H1 (cell line): Measurements from ENCODE around the gene C16orf54. TPM values are rescaled to one million over a fixed set of nuclear protein-coding genes. Genes with fewer than 3 reads are reported as not detected.
"Not testable (repeated sequence)": the region's sequence is repeated elsewhere in the genome, so short reads cannot be mapped to it uniquely, and the experiment has no call there.

Experiments
- CTCF ChIA-PET: fragments of 300-600 bp; sonication (Branson Sonifier 250); formaldehyde crosslinking; loops from one replicate; lab custom pipeline; 2021; ENCODE audit not compliant: partially characterized antibody; lab: Charles Lee
- POLR2A ChIA-PET: fragments of 300-600 bp; sonication (Branson Sonifier 250); formaldehyde crosslinking; loops from one replicate; lab custom pipeline; 2021; ENCODE audit warnings: inconsistent platforms; ENCODE audit not compliant: partially characterized antibody; lab: Charles Lee
- DNase-seq, 2 experiments: peaks; one replicate each; pipeline versions ENCODE4 v3.0.0 to v3.0.0-alpha.2; 2010 to 2022; ENCODE audit warnings: low spot score in 2 of 2, low read depth in 1 of 2, mixed read lengths in 1 of 2
- FAIRE-seq: peaks from 2 replicates; lab custom pipeline; 2011; peaks lifted over from hg19 to GRCh38; lab: Jason Lieb, UNC
- H2AFZ ChIP-seq: 2 replicates; pipeline ENCODE4 v1.8.1; 2012; ENCODE audit warnings: low read length, inconsistent platforms
- H2AK5ac ChIP-seq: 2 replicates; pipeline ENCODE4 v1.6.1; 2013; ENCODE audit warnings: low read depth, low read length
- H2BK120ac ChIP-seq: replicated peaks from 2 replicates; pipeline ENCODE3; 2013; ENCODE audit warnings: low read depth, low read length, inconsistent platforms
- H2BK12ac ChIP-seq: 2 replicates; pipeline ENCODE4 v1.6.1; 2013; ENCODE audit warnings: low read depth, low read length
- H2BK15ac ChIP-seq: 2 replicates; pipeline ENCODE4 v1.6.1; 2013; ENCODE audit warnings: low read length
- H2BK20ac ChIP-seq: 2 replicates; pipeline ENCODE4 v1.6.1; 2013; ENCODE audit warnings: low read length
- H2BK5ac ChIP-seq: 2 replicates; pipeline ENCODE4 v1.6.1; 2013; ENCODE audit warnings: low read depth, low read length
- H3K14ac ChIP-seq: 2 replicates; pipeline ENCODE4 v1.6.1; 2013; ENCODE audit warnings: inconsistent platforms; ENCODE audit not compliant: insufficient read length
- H3K18ac ChIP-seq: 2 replicates; pipeline ENCODE4 v1.6.1; 2013; ENCODE audit warnings: low read length; ENCODE audit errors: extremely low read depth
- H3K23ac ChIP-seq: 2 replicates; pipeline ENCODE4 v1.6.1; 2013; ENCODE audit warnings: inconsistent platforms; ENCODE audit not compliant: insufficient read length
- H3K23me2 ChIP-seq: 2 replicates; pipeline ENCODE4 v1.6.1; 2013; ENCODE audit warnings: low read depth, low read length
- H3K27ac ChIP-seq: 2 replicates; pipeline ENCODE4 v1.6.1; 2011; ENCODE audit warnings: low read depth, low read length, inconsistent platforms
- H3K27me3 ChIP-seq, 4 experiments: replicated peaks in 1 of 4; 1 replicate in 1 of 4; 2 replicates in 3 of 4; pipeline versions ENCODE4 v1.6.1 to v1.8.1; 2011 to 2013; ENCODE audit warnings: low read length in 3 of 4, mild to moderate bottlenecking in 3 of 4, inconsistent platforms in 2 of 4, mixed read lengths in 2 of 4, moderate library complexity in 1 of 4; ENCODE audit not compliant: control insufficient read depth in 3 of 4, insufficient read depth in 3 of 4; ENCODE audit errors: extremely low read depth in 1 of 4
- H3K36me3 ChIP-seq, 4 experiments: 2 replicates each; pipeline versions ENCODE4 v1.6.1 to v1.8.1; 2011 to 2013; ENCODE audit warnings: mild to moderate bottlenecking in 4 of 4, low read length in 3 of 4, moderate library complexity in 2 of 4, control low read depth in 1 of 4, inconsistent platforms in 1 of 4; ENCODE audit not compliant: insufficient read depth in 4 of 4, control insufficient read depth in 2 of 4
- H3K4ac ChIP-seq: replicated peaks from 2 replicates; pipeline ENCODE3; 2013; ENCODE audit warnings: low read length, low read depth, mixed read lengths, inconsistent platforms; ENCODE audit not compliant: insufficient read length
- H3K4me1 ChIP-seq, 4 experiments: replicated peaks in 1 of 4; 1 replicate in 1 of 4; 2 replicates in 3 of 4; pipeline versions ENCODE4 v1.6.1 to v1.8.1; 2011 to 2013; ENCODE audit warnings: low read length in 3 of 4, inconsistent platforms in 2 of 4, mixed read lengths in 1 of 4; ENCODE audit not compliant: insufficient read depth in 4 of 4, control insufficient read depth in 3 of 4
- H3K4me2 ChIP-seq, 2 experiments: 2 replicates each; pipeline versions ENCODE4 v1.6.1 to v1.8.1; 2011 to 2013; ENCODE audit warnings: low read depth in 2 of 2, low read length in 2 of 2, control low read depth in 1 of 2, inconsistent platforms in 1 of 2, mild to moderate bottlenecking in 1 of 2; ENCODE audit not compliant: insufficient read depth in 1 of 2
- H3K4me3 ChIP-seq, 4 experiments: fragments of 200-600, 300-600 bp in 1 of 4; sonication (generic), shearing (Covaris generic), sonication (Bioruptor Twin) in 1 of 4; 2 replicates each; pipeline versions ENCODE4 v1.5.1 to v1.8.1; 2011 to 2016; ENCODE audit warnings: low read length in 4 of 4, low read depth in 3 of 4, control low read depth in 2 of 4, inconsistent platforms in 2 of 4, mild to moderate bottlenecking in 2 of 4, mixed read lengths in 1 of 4, moderate library complexity in 1 of 4; ENCODE audit not compliant: insufficient read depth in 2 of 4; ENCODE audit errors: extremely low read depth in 1 of 4
- H3K56ac ChIP-seq: replicated peaks from 2 replicates; pipeline ENCODE3; 2013; ENCODE audit warnings: low read depth, mild to moderate bottlenecking, mixed read lengths, low read length, inconsistent platforms; ENCODE audit not compliant: insufficient read length
- H3K79me1 ChIP-seq: 2 replicates; pipeline ENCODE4 v1.6.1; 2013; ENCODE audit warnings: low read depth, low read length, control low read depth
- H3K79me2 ChIP-seq, 2 experiments: 2 replicates each; pipeline versions ENCODE4 v1.6.1 to v1.8.1; 2012 to 2013; ENCODE audit warnings: low read length in 2 of 2, mild to moderate bottlenecking in 2 of 2, inconsistent platforms in 1 of 2; ENCODE audit not compliant: insufficient read depth in 2 of 2, control insufficient read depth in 1 of 2
- H3K9ac ChIP-seq, 4 experiments: replicated peaks in 1 of 4; 1 replicate in 1 of 4; 2 replicates in 3 of 4; pipeline versions ENCODE4 v1.6.1 to v1.8.1; 2011 to 2013; ENCODE audit warnings: low read depth in 3 of 4, low read length in 3 of 4, control low read depth in 2 of 4, mild to moderate bottlenecking in 2 of 4, moderate library complexity in 2 of 4, inconsistent platforms in 1 of 4; ENCODE audit errors: extremely low read depth in 1 of 4
- H3K9me3 ChIP-seq, 2 experiments: 2 replicates each; pipeline versions ENCODE4 v1.6.1 to v1.8.1; 2012 to 2013; ENCODE audit warnings: mild to moderate bottlenecking in 2 of 2, moderate library complexity in 2 of 2, control low read depth in 1 of 2, inconsistent platforms in 1 of 2, low read depth in 1 of 2, low read length in 1 of 2, mixed read lengths in 1 of 2; ENCODE audit not compliant: insufficient read depth in 2 of 2
- H4K20me1 ChIP-seq, 2 experiments: replicated peaks in 1 of 2; 2 replicates each; pipeline versions ENCODE3 to v1.8.1; 2011 to 2013; ENCODE audit warnings: inconsistent platforms in 2 of 2, low read length in 2 of 2, mild to moderate bottlenecking in 1 of 2; ENCODE audit not compliant: insufficient read depth in 2 of 2, control insufficient read depth in 1 of 2
- H4K5ac ChIP-seq: 2 replicates; pipeline ENCODE4 v1.6.1; 2013; ENCODE audit warnings: low read length, low read depth, mixed read lengths, inconsistent platforms; ENCODE audit not compliant: insufficient read length
- H4K8ac ChIP-seq: 2 replicates; pipeline ENCODE4 v1.8.0; 2013; ENCODE audit warnings: mild to moderate bottlenecking, moderate library complexity, low read length, inconsistent platforms; ENCODE audit not compliant: insufficient read depth; ENCODE audit errors: extremely low read depth
- H4K91ac ChIP-seq: replicated peaks from 2 replicates; pipeline ENCODE3; 2013; ENCODE audit warnings: low read length, mixed read lengths, inconsistent platforms; ENCODE audit not compliant: insufficient read length
- BRCA1 ChIP-seq: IDR thresholded peaks from 2 replicates; pipeline ENCODE4 v1.6.1; 2012; ENCODE audit warnings: low read depth, low read length, improper control_type of control experiment
- CEBPB ChIP-seq: IDR thresholded peaks from 2 replicates; pipeline ENCODE4 v1.6.1; 2012; ENCODE audit warnings: low read depth, low read length
- EZH2 ChIP-seq: fragments of 200-600 bp; sonication (generic); IDR thresholded peaks from 2 replicates; pipeline ENCODE4 v1.7.1; 2012; ENCODE audit warnings: low read depth, mild to moderate bottlenecking, moderate library complexity, low read length, inconsistent platforms; ENCODE audit not compliant: severe bottlenecking
- SP1 ChIP-seq: IDR thresholded peaks from 2 replicates; pipeline ENCODE4 v1.6.1; 2011; ENCODE audit warnings: low read depth, low read length
- WGBS, 2 experiments: shearing (Covaris generic) in 1 of 2; methylation state at CpG; one replicate each; pipeline versions ENCODE4 v1.1.6 to v1.1.7; 2013 to 2015; ENCODE audit warnings: low lambda C conversion rate in 2 of 2, mixed read lengths in 2 of 2, inconsistent platforms in 1 of 2, low coverage in 1 of 2, missing lambda C conversion rate in 1 of 2; ENCODE audit not compliant: insufficient replicate concordance in 2 of 2, insufficient coverage in 1 of 2, insufficient read length in 1 of 2; ENCODE audit errors: extremely low coverage in 1 of 2, missing lambda C conversion rate in 1 of 2; 5-methylcytosine and 5-hydroxymethylcytosine counted together
- polyA plus RNA-seq, 7 experiments: library from polyadenylated mRNA; depleted of rRNA in 3 of 7; stranded (reverse) in 5 of 7; unstranded in 2 of 7; fragments of >200 nt in 5 of 7; fragments of 200-250 nt in 2 of 7; gene quantifications; 1 replicate in 5 of 7; 2 replicates in 1 of 7; 4 replicates in 1 of 7; pipeline versions ENCODE4 v1.2.1 to v1.2.3, GENCODE V29; 2011 to 2013; ENCODE audit warnings: missing spikeins in 2 of 7, mixed read lengths in 2 of 7
- total RNA-seq: library from RNA; stranded (reverse); fragmentation: NEBNext Ultra II Directional; extraction: Animal tissue kit (Norgen Biotek cat#: 25700); gene quantifications from 2 replicates; pipeline ENCODE4 v1.2.1, GENCODE V29; 2021
- TF ChIP-seq, protein P1 (sequence below), 3 experiments: IDR thresholded peaks; 1 replicate in 2 of 3; 2 replicates in 1 of 3; pipeline versions ENCODE4 v1.5.1 to v1.6.1; 2011; ENCODE audit warnings: low read length in 3 of 3, mild to moderate bottlenecking in 3 of 3, inconsistent platforms in 2 of 3, low read depth in 1 of 3, moderate library complexity in 1 of 3; ENCODE audit not compliant: insufficient read depth in 1 of 3; ENCODE audit errors: control extremely low read depth in 1 of 3

C16orf54 gene
- total and polyA plus RNA-seq, 2 of the 8 experiments (the other 6 are each of a cell fraction or from before 2014, with no cell fraction given): not detected

DNA sequence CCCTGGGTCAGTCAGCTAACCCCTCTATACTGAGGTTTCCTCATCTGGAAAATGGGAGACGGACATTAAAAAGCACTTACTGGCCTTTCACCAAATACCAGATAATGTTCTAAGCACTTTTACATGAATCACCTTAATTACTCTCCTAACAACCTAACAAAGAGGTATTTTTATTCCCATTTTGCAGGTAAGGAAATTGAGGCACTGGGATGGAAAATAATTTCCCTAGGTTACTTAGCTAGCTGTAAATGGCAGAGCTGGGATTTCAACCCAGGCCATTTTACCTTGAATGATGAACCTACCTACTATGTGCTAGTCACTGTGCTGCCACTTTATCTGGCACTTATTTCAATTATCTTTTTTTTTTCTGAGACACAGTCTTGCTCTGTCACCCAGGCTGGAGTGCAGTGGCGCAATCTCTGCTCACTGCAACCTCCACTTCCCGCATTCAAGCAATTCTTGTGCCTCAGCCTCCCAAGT, 48.5 kb upstream of the C16orf54 start (continued):
- TF ChIP-seq, protein P1, sequence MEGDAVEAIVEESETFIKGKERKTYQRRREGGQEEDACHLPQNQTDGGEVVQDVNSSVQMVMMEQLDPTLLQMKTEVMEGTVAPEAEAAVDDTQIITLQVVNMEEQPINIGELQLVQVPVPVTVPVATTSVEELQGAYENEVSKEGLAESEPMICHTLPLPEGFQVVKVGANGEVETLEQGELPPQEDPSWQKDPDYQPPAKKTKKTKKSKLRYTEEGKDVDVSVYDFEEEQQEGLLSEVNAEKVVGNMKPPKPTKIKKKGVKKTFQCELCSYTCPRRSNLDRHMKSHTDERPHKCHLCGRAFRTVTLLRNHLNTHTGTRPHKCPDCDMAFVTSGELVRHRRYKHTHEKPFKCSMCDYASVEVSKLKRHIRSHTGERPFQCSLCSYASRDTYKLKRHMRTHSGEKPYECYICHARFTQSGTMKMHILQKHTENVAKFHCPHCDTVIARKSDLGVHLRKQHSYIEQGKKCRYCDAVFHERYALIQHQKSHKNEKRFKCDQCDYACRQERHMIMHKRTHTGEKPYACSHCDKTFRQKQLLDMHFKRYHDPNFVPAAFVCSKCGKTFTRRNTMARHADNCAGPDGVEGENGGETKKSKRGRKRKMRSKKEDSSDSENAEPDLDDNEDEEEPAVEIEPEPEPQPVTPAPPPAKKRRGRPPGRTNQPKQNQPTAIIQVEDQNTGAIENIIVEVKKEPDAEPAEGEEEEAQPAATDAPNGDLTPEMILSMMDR (IDR thresholded peaks at IDR 0.05; ENCODE audit: control extremely low read depth in 1 of 3, insufficient read depth in 1 of 3, low read depth in 1 of 3, low read length in 3 of 3): no peak
- TF ChIP-seq SP1 (no peak), CEBPB (no peak), BRCA1 (no peak), EZH2 (no peak)

DNA sequence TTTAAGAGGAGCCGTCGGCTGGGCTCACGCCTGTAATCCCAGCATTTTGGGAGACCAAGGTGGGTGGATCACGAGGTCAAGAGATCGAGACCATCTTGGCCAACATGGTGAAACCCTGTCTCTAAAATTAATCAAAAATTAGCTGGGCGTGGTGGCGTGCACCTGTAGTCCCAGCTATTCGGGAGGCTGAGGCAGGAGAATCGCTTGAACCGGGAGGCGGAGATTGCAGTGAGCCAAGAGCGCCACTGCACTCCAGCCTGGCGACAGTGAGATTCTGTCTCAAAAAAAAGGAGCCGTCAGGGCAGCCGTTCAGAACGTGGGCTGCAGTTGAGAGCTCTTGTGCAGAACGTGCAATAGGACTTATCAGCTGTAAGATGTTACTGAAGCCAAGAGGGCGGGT, 47.4 kb upstream of the C16orf54 start:
- not testable (repeated sequence) for H3K4me2 ChIP-seq, H2BK12ac ChIP-seq, H3K4me3 ChIP-seq, H3K14ac ChIP-seq, H4K5ac ChIP-seq, H2AFZ ChIP-seq, H3K56ac ChIP-seq, H2BK120ac ChIP-seq, H4K8ac ChIP-seq, H2BK20ac ChIP-seq, H3K18ac ChIP-seq, FAIRE-seq, H3K9ac ChIP-seq, H3K27ac ChIP-seq, DNase-seq, H3K4ac ChIP-seq, H2BK15ac ChIP-seq, H2BK5ac ChIP-seq, H4K91ac ChIP-seq, H3K9me3 ChIP-seq, H3K27me3 ChIP-seq, H2AK5ac ChIP-seq, H3K23ac ChIP-seq
- ChIA-PET CTCF (interaction anchor here (1.2 to 1.5 kb wide), 5 partner anchors 11 to 213 kb away, joined by 3 to 4 read pairs (median 3); partner anchors contain the start of gene PAGR1), POLR2A (interaction anchor here (0.6 to 4.3 kb wide), 8 partner anchors 11 to 642 kb away, joined by 3 to 25 read pairs (median 4); partner anchors contain the start of genes MAZ and PAGR1)
- Histone ChIP-seq H4K20me1 (peaks cover 3 to 19% of the 10 kb centered on the region in 2 experiments), H3K23me2 (peaks cover 14% of the 10 kb centered on the region), H3K79me2 (peaks cover 28 to 58% of the 10 kb centered on the region in 2 experiments), H3K79me1 (peaks cover 12% of the 10 kb centered on the region; the same call in 1 of the 2 replicates), H3K4me1 (peaks cover 0 to 13% (median 5%) of the 10 kb centered on the region in 4 experiments; a peak in 6 of 7 replicates), H3K36me3 (peaks cover 15 to 29% (median 20%) of the 10 kb centered on the region in 4 experiments)
- 96% methylated on average over 18 of the region's 18 CpGs; no CpG with 5 or more reads in 1 of the 2 experiments for WGBS, 2 experiments
